Measurements from ENCODE around the gene KCND3.

The KCND3 gene

DNA sequence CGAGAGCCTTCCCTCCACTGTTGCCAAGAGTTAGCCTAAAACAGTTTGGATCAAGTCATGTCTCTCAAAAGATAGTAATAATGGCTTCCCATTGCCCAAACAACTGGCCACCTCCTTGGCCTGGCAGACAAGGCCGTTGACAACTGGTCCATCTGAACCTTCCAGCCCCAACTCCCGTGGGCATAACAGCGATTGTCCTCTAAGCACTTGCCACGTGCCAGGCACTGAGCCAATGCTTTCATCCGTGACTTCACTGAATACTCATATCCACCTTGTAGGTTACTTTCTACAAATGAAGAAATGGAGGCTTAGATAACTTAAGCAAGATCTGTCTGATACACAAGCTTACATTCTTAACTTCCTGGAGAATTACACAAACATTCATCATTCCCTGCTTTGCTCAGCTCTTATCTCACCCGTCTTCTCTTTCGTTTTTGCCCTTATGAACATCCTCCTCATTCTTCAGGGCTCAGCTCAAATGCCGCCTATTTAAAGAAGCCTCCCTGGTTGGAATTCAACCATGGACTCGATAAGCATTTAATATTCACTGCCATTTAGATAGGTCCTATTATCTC is 106.4 kb downstream of the KCND3 start:
- DNase-seq (ENCODE audit: low spot score) = no peak

DNA sequence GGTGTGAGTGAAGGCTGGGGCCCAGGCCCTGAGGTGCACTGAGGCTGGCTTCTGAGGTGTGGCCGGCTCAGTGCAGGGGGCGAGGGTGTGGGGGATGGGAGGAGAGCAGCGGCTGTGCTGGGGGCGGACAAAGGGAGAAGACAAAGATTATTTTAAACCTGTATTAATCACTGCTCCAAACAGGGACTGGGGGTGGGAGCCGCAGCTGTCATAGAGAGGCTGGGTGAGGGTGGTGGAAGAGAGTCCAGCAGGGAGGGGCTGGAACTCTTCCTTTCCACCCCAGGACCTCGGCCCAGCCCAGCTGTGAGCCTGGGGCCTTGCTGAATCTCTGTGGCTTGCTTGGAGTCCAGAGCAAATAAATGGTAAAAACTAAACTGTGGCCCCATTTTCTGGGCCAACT is 106.9 kb downstream of the KCND3 start:
- no peak for DNase-seq (ENCODE audit: low spot score)

DNA sequence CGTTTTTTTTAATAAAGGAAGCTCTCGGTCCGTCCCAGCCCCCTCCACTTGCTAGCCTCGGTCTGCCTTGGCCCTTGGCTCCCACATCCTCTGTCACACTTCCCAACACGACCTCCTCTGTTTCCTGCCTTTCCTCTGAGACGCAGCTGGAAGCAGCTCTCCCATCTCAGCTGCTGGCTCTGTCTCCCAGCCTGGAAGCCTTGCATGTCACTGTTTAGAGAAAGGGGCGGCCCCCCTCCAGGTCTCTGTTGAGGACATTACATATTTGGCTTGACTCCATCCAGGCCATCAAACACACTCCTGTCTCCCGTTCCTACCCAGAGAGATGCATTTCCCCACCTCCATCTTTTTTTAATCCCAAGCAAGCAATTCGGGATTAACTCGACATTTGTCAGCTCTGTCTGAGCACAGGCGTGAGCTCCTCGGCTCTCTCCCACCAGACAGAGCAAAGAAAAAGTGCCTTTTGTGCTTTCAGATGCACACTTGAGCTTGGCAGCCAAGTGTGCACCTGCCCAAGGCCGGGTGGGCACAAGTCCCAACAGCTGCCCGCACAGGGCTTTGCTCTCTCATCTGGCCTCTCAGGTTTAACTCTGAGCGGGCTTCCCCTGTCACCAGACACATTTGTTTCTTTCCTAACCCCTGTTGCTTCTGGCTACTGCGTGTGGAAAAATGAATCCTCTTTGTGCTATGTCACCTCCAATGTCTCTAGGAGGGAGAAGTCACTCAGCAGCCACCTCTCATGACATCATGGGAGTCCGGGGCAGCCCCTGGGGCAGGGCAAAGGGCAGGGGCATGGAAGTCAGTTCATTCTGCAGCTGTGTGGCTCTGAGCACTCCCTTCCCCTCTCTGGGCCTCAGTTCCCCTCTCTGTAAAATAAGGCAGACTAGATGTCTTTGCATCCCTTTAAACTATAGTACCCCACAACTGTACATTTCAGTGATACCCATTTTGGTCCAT is 108.3 kb downstream of the KCND3 start:
- DNase-seq (ENCODE audit: low spot score) = no peak

DNA sequence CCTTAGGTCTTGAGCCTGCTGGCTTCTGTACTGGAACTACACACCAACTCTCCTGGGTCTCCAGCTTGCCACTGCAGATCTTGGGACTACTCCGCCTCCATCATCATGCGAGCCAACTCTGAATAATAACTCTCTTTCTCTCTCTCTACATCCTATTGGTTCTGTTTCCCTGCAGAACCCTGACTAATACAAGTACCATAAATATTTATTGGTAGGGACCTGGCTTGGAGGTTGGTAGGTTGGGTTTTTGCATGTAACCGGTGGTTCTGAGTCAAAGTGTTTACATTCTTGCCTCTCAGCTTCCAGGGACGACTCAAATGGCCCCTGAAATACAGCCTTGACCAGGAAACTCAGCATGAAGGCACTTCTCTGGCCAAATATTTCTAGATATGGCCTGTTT is 110.4 kb downstream of the KCND3 start:
- DNase-seq (ENCODE audit: low spot score) = no peak

DNA sequence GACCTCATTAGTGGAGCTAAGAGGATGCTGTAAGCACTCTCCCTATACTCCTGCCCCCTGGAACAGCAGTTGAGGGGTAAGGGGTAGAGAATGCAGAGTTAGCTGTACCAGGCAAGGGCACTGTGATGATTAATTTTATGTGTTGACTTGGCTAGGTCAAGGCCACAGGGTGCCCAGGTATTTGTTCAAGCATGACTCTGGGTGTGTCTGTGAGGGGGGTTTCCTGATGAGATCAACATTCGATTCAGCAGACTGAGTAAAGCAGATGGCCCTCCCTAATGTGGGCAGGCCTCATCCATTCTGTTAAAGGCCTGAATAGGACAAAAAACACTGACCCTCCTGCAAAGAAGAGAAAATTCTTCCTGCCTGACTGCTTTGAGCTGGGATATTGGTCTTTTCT is 110.8 kb downstream of the KCND3 start:
- DNase-seq (ENCODE audit: low spot score) = no peak

DNA sequence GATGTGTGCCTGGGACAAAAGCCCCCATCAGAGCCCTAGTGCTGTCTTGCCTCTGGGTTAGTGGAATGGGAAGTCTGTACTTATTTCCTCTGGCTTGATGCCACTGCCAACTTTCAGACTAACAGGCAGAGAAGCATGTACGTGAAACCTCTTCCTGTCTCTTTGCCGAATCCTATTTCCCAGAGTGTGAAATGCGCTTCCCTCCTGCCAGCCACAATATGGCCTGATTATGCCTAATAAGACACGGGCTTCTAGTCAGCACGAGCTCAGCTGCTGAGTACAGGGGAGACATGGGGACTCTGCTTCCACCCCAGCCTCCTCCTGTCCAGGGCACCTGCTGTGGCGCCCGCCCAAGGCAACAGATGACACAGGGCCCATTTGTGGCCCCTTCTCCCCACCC is 111.4 kb downstream of the KCND3 start:
- DNase-seq (ENCODE audit: low spot score) = no peak

DNA sequence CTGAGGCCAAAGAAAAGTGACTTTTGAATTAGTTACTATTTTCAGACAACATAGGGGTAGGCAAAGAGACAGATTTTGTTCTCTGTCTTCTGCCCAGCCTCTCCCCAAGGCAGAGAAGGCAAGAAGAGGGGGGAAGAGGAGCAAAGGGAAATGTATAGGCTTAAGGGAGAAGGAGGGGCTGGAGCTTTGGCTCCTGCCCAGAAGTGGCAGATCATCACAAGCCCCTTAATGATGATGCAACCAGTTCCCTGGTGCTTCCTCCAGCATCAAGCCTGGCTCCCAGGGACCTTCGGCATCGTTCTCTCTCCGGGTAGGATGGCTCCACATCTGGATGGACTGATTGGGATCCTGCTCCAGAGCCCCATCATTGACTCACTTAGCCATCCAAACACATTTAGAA is 112.8 kb downstream of the KCND3 start:
- no peak for DNase-seq (ENCODE audit: low spot score)

DNA sequence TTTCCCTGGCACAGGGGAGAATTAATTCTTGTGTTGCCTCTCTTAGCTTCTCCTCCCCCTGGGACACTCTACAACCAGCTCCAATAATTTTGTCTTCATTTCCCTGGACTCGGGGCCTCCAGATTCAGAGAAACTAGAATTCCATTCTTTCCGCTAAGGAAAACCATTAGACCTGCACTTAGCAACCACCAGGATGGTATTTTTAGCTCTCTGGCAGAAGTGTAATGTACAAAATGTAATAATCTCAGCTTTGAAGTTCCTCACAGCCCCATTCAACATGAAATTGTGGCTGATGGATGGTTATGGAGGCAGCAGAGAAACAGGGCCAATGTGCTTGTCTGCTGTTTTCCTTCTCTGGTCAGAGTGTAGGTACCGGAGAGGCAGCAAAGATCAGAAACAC is 113.8 kb downstream of the KCND3 start:
- DNase-seq (ENCODE audit: low spot score) = no peak

DNA sequence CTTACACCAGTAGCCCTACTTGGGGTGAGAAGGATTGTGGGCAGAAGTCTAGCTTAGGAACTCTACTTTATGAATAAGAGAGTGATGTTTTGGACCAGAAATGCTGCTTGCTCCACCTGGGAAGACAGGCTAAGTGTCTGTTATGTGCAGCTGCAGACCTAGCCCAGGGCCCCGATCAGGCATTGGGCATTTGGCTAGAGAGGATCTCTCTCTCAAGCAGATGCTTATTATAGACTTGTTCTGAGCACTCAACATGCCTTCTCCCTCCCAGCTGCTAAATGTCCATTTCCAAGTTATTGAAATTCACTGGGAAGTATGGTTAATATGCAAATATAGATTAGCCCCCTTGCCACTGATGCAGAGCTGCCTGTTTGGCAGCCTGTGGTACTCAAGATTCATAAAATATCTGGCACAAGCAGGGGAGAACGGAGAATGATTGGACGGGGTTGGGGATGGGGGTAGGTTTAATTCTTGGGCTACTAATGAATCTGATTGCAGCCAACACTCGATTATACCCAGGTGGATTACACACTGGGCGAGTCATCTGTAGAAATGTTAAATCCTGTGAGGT is 115.9 kb downstream of the KCND3 start:
- DNase-seq (ENCODE audit: low spot score) = no peak

DNA sequence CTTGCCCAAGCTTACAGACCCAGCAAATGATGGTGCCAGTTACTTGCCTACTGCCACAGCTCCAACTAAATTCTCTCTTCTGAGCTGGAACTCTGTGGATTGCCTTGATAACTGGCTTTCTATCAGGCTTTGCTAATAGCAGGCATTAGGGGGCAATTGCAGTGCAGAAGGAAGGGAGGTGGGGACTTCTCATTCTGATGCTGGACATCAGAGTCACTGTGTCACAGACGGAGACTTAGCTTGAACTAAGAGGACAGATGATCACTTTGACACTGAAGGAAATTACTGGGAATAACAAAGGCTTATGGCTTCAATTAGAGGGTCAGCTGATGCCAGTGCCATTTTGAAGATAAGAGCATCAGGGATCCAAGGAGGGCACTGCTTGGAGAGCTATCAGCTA is 119.3 kb downstream of the KCND3 start:
- DNase-seq (ENCODE audit: low spot score) = no peak

DNA sequence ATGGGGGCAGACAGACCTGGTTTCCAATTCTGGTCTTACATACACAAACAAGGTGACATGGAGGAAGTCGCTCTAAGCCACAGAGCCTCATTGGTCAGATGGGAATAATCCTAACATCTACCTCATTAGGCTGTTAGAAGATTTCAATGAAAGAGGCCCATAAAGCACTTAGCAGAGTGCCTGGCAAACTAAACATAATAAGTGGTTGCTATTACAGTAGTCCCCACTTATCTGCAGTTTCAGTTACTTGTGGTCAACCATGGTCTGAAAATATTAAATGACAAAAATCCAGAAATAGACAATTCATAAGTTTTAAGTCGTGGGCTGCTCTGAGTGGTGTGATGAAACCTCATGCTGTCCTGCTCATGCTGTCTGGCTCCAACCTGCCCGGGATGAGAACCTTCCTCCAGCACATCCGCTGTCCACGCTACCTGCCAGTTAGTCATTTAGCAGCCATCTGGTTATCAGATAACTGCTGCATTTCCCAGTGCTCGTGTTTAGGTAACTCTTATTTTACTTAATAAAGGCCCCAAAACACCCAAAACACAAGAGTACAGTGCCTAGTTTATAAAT is 121.5 kb downstream of the KCND3 start:
- DNase-seq (ENCODE audit: low spot score) = no peak

DNA sequence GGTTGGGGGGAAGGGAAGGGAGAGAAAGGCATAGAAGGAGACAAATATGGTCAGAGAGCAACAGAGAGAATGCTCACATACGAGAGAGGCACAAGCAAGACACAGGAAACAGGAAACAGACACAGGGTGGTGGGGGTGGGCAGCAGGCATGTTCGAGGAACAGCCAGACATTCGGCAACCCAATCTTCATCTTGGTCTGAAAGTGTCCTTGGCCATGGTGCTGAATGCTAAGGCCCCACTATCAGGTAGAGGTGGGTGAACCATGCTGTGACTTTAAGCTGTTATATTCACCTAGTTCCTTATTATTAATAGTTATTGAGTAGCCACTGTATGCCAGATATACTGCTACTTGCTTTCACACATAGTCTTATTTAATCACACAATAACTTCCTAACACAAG is 124.6 kb downstream of the KCND3 start:
- no peak for DNase-seq (ENCODE audit: low spot score)

DNA sequence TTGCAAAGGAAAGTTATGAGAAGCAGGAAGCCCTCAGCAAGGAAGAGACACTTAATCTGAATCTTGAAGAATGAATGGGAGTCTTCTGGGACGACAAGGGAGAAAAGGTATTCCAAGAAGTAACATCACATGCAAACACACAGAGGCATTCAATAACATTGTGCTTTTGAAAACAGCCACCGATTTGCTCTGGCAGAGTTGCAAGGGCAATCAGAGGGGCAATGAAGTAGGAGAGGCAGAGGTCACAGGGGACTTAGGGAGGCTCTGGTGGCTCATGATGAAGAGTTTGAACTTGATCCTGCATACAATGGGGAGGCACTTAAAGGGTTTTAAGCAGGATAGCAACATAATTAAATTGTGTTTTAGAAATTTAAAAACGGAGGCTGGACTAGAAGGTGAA is 126.1 kb downstream of the KCND3 start:
- no peak for DNase-seq (ENCODE audit: low spot score)

DNA sequence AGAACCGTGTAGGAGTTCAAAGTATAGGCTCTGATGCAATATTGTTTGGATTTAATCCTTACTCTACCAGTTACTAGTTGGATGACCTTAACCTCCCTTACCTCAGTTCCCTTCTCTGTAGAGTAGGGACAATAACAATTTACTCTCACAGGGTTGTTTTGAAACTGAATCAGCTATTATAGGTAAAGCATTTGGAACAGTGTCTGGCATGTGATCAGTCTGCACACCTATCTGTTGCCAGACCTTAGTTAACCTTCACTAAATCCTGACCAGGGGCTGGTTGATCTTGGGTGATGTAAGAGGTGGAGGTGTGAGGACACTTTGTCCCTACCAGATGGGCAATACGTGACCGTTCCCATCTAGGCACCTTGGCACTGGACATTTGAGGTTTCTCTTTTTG is 126.9 kb downstream of the KCND3 start:
- DNase-seq (ENCODE audit: low spot score) = no peak

DNA sequence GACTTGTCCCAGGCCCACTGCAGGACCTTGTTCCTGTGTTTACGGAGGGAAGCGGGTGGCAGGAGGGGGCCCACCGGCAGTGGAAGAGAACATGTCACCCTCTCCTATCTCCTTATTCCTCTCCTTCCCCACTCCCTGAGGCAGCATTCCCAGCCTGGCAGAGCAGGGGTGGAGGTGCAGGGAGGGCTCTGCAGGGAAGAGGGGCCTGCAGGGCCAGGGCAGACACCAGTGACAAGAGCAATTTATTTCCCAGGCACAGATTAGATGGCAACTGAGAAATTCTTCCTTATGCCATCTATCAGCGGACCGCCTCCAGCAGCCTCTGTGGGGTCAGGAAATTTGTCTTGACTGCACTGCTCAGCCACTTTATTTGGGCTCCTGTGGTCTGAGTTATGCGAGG is 127.9 kb downstream of the KCND3 start:
- no peak for DNase-seq (ENCODE audit: low spot score)

DNA sequence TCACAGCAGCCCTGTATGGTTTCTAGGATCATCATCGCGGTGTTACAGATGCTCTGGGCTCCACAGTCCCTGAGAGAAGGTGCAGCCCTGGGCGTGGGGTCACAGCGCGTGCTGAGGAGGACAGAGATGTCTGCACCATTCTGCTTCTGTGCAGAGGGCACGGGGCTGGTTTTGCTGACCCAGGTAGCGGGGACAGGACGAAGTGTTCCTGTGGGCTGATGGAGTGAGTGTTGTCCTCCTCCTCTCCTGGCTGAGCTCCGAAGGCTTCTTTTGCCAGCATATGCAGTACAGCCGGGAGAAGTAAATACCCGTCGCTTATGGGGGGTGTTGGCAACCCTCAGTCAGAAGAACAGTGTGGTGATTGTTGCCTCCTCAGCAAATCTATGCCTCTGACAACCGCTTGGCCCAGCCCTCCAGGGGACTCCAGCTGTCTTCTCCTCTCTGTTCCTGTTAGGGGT is 132.2 kb downstream of the KCND3 start:
- DNase-seq (ENCODE audit: low spot score) = no peak

DNA sequence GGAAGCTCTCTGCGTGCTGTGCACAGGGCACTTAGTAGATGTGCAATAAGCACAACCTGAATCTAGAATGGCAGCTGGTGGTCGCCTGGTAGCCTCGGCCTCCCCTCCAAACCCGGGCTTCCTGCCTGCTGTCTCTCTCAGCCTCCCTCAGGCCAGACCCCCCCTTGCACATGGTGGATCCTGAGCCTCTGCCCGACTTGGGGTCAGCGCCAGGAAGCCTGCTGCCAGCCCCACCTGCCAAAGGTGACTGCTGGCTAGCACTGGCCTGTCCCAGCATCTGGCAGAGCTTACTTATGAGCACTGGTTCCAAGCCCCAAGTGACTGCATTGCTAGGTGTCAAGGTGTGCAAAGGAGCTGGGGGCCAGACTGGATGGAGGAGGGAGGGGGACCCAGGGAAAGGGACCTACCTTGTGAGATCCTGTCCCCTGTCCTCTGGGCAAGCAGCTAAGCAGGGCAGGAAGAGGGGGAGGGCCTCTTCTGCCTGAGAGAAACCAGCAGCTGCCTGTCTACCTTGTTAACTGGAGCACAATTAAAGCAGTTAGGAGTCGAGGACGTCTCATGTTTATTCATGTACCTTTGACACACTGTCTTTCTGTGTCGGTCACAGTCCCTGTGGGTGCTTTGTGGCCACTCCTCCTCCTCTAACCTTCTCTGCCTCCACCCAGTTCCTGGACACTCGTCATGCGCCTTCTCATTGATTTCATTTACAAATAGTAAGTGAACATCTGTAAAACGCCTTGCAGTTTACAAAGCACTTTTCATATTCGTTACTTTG is 132.9 kb downstream of the KCND3 start:
- no peak for DNase-seq (ENCODE audit: low spot score)

DNA sequence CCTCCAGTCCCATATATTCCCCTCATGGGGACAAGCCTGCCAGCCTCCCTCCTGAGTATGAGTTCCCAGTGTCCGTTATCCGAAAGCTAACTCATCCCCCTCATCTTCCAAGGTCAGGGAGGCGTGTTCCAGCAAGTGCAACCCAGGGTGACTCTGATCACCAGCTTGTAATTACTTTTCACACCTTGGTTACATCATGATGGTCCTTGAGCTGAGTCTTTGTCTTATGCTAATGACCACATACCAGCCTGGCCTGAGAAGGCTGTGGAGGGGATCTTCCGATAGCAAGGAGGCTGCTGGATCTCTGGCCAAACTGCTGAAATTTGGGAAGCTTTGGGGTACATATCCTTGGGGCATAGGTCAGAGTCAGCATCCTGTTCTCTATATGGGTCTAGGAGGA is 134.2 kb downstream of the KCND3 start:
- DNase-seq (ENCODE audit: low spot score) = no peak

DNA sequence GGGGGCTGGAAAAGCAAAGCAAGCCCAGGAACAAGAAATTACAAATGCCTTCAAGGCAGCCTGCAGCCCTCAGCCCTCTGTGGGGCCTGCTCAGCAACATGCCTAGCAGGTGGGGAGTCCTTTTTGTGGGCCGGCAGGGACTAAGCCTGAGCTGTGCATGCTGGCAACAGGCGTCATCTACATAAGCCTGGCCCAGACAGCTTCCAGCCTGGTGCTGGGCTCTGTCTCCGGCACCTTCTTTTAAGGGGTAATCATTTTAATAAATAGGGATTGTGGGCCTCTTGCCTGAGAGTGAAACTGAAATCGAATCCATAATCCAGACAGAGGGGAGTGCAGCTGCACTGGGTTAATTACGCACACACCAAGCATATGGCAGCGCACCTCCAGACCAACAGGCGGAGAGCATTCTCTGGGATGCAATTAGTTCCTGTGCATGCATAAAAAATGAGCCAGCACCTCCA is 137.2 kb downstream of the KCND3 start:
- DNase-seq (ENCODE audit: low spot score) = no peak

DNA sequence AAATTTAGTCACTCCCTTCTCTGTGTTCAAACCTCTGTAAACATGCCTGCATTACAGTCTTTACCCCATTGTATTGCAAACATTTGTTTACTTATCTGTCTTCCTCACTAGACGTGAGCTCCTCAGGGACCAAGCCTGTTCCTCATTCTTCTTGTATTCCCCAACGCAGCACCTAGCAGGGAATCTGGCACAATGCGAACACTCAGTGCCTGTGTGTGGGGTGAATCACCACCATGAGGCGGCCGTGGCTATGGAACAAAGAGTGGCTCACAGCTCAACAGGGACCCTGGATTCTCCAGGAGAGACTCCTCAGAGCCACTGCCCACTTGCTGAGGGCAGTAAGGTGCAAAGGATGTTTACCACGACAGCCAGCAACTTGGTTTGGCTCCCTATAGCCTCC is 137.9 kb downstream of the KCND3 start:
- DNase-seq (ENCODE audit: low spot score) = no peak

DNA sequence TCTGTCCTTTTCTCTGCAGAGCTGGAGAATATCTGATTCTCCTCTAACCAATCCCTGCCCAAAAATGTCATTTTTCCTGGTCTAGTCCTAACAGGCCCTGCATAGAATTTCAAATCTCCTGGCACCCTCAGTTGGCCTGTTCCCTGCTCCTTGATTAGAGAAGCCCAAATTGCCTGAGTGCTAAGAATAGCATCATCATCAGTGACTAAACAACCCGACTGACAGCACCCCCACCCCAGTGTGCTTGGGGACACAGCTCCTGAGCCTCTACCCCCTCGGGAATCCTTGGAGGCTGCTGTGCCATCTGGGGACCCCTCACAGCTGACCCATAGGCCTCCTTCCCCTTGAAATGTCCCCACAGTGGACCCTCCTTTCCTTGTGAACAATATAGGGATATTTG is 139.4 kb downstream of the KCND3 start:
- DNase-seq (ENCODE audit: low spot score) = no peak

Data from activated CD4-positive, alpha-beta T cell treated with anti-CD3 and anti-CD28 coated beads, Interleukin-2, Interleukin-4, amounts not matched to agents 100 ng/mL and 50 ng/mL, durations not matched to agents 16 hours and 8 hours (primary cell).